A549 (cell line): ENCODE data around the gene ARID5A. TPM values are rescaled to one million over a fixed set of nuclear protein-coding genes. Genes with fewer than 3 reads are reported as not detected.

Source experiments
- ATAC-seq, 2 experiments: fragments of 200-7000 bp in 1 of 2; fragments of >200 bp in 1 of 2; cut with Nextera tagmentation in 1 of 2; cut with Tn5 transposase in 1 of 2; 3 replicates each; pipeline versions ENCODE4 v1.8.0 to v1.9.1; 2018 to 2020; ENCODE audit warnings: mild to moderate bottlenecking in 1 of 2, moderate library complexity in 1 of 2
- CTCF ChIA-PET: fragments of 300-600 bp; sonication (Branson Sonifier 250); formaldehyde crosslinking; extraction: SDS; loops from one replicate; lab custom pipeline; 2021; ENCODE audit warnings: antibody characterized with exemption, inconsistent platforms; lab: Yijun Ruan, JAX
- POLR2A ChIA-PET: fragments of 350-600 bp; formaldehyde crosslinking; extraction: SDS; loops from one replicate; lab custom pipeline; 2021; ENCODE audit warnings: antibody characterized with exemption, inconsistent platforms; lab: Yijun Ruan, JAX
- DNase-seq, 2 experiments: peaks; one replicate each; pipeline versions ENCODE4 v3.0.0 to v3.0.0-alpha.2; 2011 to 2016; ENCODE audit warnings: low read depth in 1 of 2, low spot score in 1 of 2
- FAIRE-seq: peaks from 2 replicates; lab custom pipeline; 2011; peaks lifted over from hg19 to GRCh38; lab: Jason Lieb, UNC
- H3K27ac ChIP-seq, 2 experiments: fragments of >200 bp; sonication (Bioruptor Twin); formaldehyde crosslinking; 3 replicates each; pipeline ENCODE4 v1.5.1; 2016 to 2017
- H3K4me1 ChIP-seq: fragments of >200 bp; sonication (Bioruptor Twin); formaldehyde crosslinking; 3 replicates; pipeline ENCODE4 v1.6.1; 2016
- H3K4me2 ChIP-seq: fragments of >200 bp; sonication (Bioruptor Twin); formaldehyde crosslinking; 3 replicates; pipeline ENCODE4 v1.6.1; 2016
- H3K4me3 ChIP-seq: fragments of >200 bp; sonication (Bioruptor Twin); formaldehyde crosslinking; 3 replicates; pipeline ENCODE4 v1.5.1; 2016
- H3K9me3 ChIP-seq: fragments of >200 bp; sonication (Bioruptor Twin); formaldehyde crosslinking; 3 replicates; pipeline ENCODE4 v1.6.1; 2016
- CBX2 ChIP-seq: fragments of 200-600 bp; sonication (generic); IDR thresholded peaks from 2 replicates; pipeline ENCODE4 v1.6.1; 2016; ENCODE audit warnings: low read depth, mild to moderate bottlenecking, borderline replicate concordance
- CBX8 ChIP-seq: fragments of 200-600 bp; sonication (generic); IDR thresholded peaks from 2 replicates; pipeline ENCODE4 v1.6.1; 2016
- CHD2 ChIP-seq: fragments of 150-350 bp; IDR thresholded peaks from 2 replicates; pipeline ENCODE4 v1.6.1; 2014; ENCODE audit warnings: low read length; ENCODE audit not compliant: partially characterized antibody
- CHD4 ChIP-seq: fragments of 200-600 bp; sonication (generic); IDR thresholded peaks from 2 replicates; pipeline ENCODE4 v1.6.1; 2016; ENCODE audit warnings: antibody characterized with exemption, mild to moderate bottlenecking, borderline replicate concordance
- EHF ChIP-seq: fragments of 250-450 bp; sonication (Bioruptor Pico); IDR thresholded peaks from 2 replicates; pipeline ENCODE4 v1.5.0; 2020; ENCODE audit warnings: mild to moderate bottlenecking
- EP300 ChIP-seq, 2 experiments: fragments of >200 bp; sonication (Bioruptor Twin); formaldehyde crosslinking; IDR thresholded peaks; 2 replicates in 1 of 2; 3 replicates in 1 of 2; pipeline ENCODE4 v1.6.1; 2016 to 2017
- FOSL2 ChIP-seq, 2 experiments: fragments of 450-650 bp in 1 of 2; fragments of >200 bp in 1 of 2; sonication (Bioruptor Twin) in 1 of 2; formaldehyde crosslinking; IDR thresholded peaks; 2 replicates each; pipeline versions ENCODE4 v1.5.0 to v1.6.1; 2016 to 2020; ENCODE audit warnings: mild to moderate bottlenecking in 1 of 2, moderate library complexity in 1 of 2
- FOXS1 ChIP-seq: fragments of 250-450 bp; sonication (Bioruptor Pico); IDR thresholded peaks from 2 replicates; pipeline ENCODE4 v1.5.0; 2020; ENCODE audit warnings: mild to moderate bottlenecking, moderate library complexity
- HEYL ChIP-seq: fragments of 250-450 bp; sonication (Bioruptor Pico); IDR thresholded peaks from 2 replicates; pipeline ENCODE4 v1.8.0; 2021; ENCODE audit warnings: mild to moderate bottlenecking, moderate library complexity
- HOXB5 ChIP-seq: fragments of 250-450 bp; sonication (Bioruptor Pico); IDR thresholded peaks from 2 replicates; pipeline ENCODE4 v1.5.0; 2020; ENCODE audit warnings: mild to moderate bottlenecking, moderate library complexity
- JUNB ChIP-seq: fragments of >200 bp; sonication (Bioruptor Twin); formaldehyde crosslinking; IDR thresholded peaks from 2 replicates; pipeline ENCODE4 v1.6.1; 2016
- KDM5A ChIP-seq: fragments of 200-600 bp; sonication (generic); IDR thresholded peaks from 2 replicates; pipeline ENCODE4 v1.6.1; 2016; ENCODE audit warnings: antibody characterized with exemption, mild to moderate bottlenecking
- MAZ ChIP-seq: fragments of 150-350 bp; IDR thresholded peaks from 2 replicates; pipeline ENCODE4 v1.6.1; 2014; ENCODE audit warnings: antibody characterized with exemption, low read depth, low read length, borderline replicate concordance
- MYC ChIP-seq: IDR thresholded peaks from 2 replicates; pipeline ENCODE4 v1.6.1; 2012; ENCODE audit warnings: mild to moderate bottlenecking, inconsistent platforms, low read length, improper control_type of control experiment, borderline replicate concordance
- NR3C1 ChIP-seq: fragments of >200 bp; sonication (Bioruptor Twin); formaldehyde crosslinking; IDR thresholded peaks from 3 replicates; pipeline ENCODE4 v1.6.1; 2017
- PHF8 ChIP-seq: fragments of 200-600 bp; sonication (generic); IDR thresholded peaks from 2 replicates; pipeline ENCODE4 v1.6.1; 2016; ENCODE audit warnings: low read depth, mild to moderate bottlenecking, antibody characterized with exemption, moderate library complexity, borderline replicate concordance
- POLR2A ChIP-seq: IDR thresholded peaks from 2 replicates; pipeline ENCODE4 v1.6.1; 2012; ENCODE audit warnings: mild to moderate bottlenecking, low read length
- POLR2AphosphoS2 ChIP-seq: conservative IDR thresholded peaks from 2 replicates; pipeline ENCODE4 v1.6.1; 2012; ENCODE audit warnings: low read length, improper control_type of control experiment, inconsistent platforms
- RCOR1 ChIP-seq: fragments of 150-350 bp; IDR thresholded peaks from 2 replicates; pipeline ENCODE4 v1.6.1; 2014; ENCODE audit warnings: antibody characterized with exemption, low read length, low read depth
- RFX5 ChIP-seq: fragments of 450-650 bp; IDR thresholded peaks from 2 replicates; pipeline ENCODE4 v1.7.1; 2014; ENCODE audit warnings: antibody characterized with exemption, mild to moderate bottlenecking, moderate library complexity
- RNF2 ChIP-seq: fragments of 200-600 bp; sonication (generic); IDR thresholded peaks from 2 replicates; pipeline ENCODE4 v1.6.1; 2016; ENCODE audit warnings: low read depth, mild to moderate bottlenecking, antibody characterized with exemption, moderate library complexity, borderline replicate concordance
- TP53 ChIP-seq: fragments of 250-450 bp; sonication (Bioruptor Pico); IDR thresholded peaks from 2 replicates; pipeline ENCODE4 v1.5.0; 2021; ENCODE audit warnings: mild to moderate bottlenecking, moderate library complexity
- ZFP36 ChIP-seq: fragments of 450-650 bp; IDR thresholded peaks from 2 replicates; pipeline ENCODE4 v1.6.1; 2014; ENCODE audit warnings: borderline replicate concordance; ENCODE audit not compliant: partially characterized antibody
- ZNF302 ChIP-seq: fragments of 250-450 bp; sonication (Bioruptor Pico); IDR thresholded peaks from 2 replicates; pipeline ENCODE4 v1.9.0; 2021; ENCODE audit warnings: inconsistent platforms, mild to moderate bottlenecking, moderate library complexity
- WGBS: methylation state at CpG from one replicate; pipeline ENCODE4 v1.1.6; 2017; ENCODE audit errors: missing lambda C conversion rate; 5-methylcytosine and 5-hydroxymethylcytosine counted together
- polyA plus RNA-seq, 4 experiments: library from polyadenylated mRNA; depleted of rRNA in 3 of 4; stranded (reverse); fragments of >200 nt; fragmentation: RNase III in 1 of 4; extraction: RNeasy Plus Mini Kit Qiagen cat#74134 plus additional on column Dnase treatment in 1 of 4; gene quantifications; 2 replicates in 3 of 4; 3 replicates in 1 of 4; pipeline ENCODE4 v1.2.3, GENCODE V29; 2011 to 2017
- TF ChIP-seq, protein P1 (sequence below): fragments of >200 bp; sonication (Bioruptor Twin); formaldehyde crosslinking; IDR thresholded peaks from 3 replicates; pipeline ENCODE4 v1.6.1; 2016
- TF ChIP-seq, protein P2 (sequence below): IDR thresholded peaks from 2 replicates; pipeline ENCODE4 v1.6.1; 2012
- TF ChIP-seq, protein P3 (sequence below): fragments of 450-650 bp; IDR thresholded peaks from 2 replicates; pipeline ENCODE4 v1.6.1; 2014; ENCODE audit warnings: antibody characterized with exemption
- TF ChIP-seq, protein P4 (sequence below): fragments of >200 bp; sonication (Bioruptor Twin); formaldehyde crosslinking; IDR thresholded peaks from 2 replicates; pipeline ENCODE4 v1.6.1; 2016
- TF ChIP-seq, protein P5 (sequence below): IDR thresholded peaks from 2 replicates; pipeline ENCODE4 v1.6.1; 2012; ENCODE audit warnings: low read depth, borderline replicate concordance
- TF ChIP-seq, protein P6 (sequence below): fragments of 250-450 bp; sonication (Bioruptor Pico); IDR thresholded peaks from 2 replicates; pipeline ENCODE4 v1.5.0; 2021; ENCODE audit warnings: mild to moderate bottlenecking, moderate library complexity, borderline replicate concordance

The ARID5A gene
- polyA plus RNA-seq, 2 of the 4 experiments (the other 2 are of a cell fraction), result 1.2 to 4.4 TPM

DNA sequence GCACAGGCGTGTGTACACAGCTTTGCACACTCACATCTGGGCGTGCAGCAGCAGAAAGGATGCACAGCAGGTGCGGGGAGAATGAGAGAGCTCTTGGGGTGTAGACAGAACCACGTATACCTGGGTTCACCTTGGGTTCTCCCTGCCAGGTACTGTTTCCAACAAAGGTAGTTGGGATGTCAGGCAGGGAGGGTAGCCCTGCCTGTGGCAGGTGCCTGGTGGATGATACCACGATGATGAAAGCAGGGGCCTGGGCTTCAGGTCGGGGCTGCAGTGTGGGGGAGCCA lies 6.5 kb upstream of the ARID5A start:
- CTCF ChIA-PET, result interaction anchor here (1.0 to 8.4 kb wide), 4 partner anchors 11 to 24 kb away, joined by 3 to 63 read pairs (median 9); no protein-coding TSS in a partner anchor

DNA sequence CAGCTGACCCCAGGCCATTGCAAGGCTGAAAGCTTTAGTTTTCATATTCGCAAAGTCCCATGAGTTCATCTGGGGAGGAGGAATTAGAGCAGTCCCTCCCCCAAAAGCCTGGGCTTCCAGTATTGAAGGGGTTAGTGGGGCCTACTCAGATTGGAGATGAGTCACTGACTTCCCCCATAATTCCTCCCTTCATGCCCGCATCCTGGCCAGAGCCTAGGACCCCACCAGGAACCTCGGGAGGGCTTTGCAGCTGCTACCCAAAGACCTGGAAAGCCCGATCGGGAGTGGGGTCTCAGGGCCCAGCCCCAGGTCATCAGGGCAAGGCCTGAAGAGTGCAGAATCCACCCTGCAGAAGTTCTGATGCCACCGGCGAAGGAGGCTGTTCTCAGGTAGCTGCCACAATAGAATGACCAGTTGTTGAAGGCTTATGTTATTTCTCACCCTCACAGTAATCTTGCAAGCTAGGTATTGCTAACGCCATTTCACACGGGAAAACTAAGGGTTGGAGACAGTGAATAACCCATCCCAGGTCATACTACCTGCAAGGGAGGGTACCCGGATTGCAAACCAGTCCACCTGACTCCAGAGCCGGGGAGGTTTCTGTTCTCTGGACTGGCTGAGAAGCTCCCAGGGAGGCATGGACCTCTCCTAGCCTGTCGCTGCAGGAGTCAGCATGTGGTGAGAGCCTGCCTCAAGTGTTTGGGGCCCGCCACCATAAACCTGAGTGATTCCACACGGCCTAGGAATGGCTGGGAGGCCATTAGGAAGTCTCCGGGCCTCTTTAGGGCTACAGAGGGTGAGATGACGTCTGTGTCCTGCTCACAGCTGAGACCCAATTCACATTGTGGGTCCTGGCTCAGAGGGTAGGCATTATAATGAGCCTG lies 5.8 kb upstream of the ARID5A start:
- no peak for FAIRE-seq
- WGBS, result 79% methylated on average over 13 of the region's 16 CpGs
- Histone ChIP-seq H3K4me3 (no peak overlapping the region), H3K4me1 (peaks cover 27% of the 10 kb centered on the region), H3K4me2 (no peak overlapping the region), H3K27ac (no peak overlapping the region), H3K9me3 (no peaks in the 10 kb centered on the region)
- ChIA-PET CTCF (interaction anchor here (0.6 to 8.4 kb wide), 6 partner anchors 11 to 24 kb away, joined by 3 to 63 read pairs (median 9); no protein-coding TSS in a partner anchor), POLR2A (no interaction called here)
- DNase-seq, result no peak
- no peak for TF ChIP-seq PHF8
- no peak for TF ChIP-seq CBX2
- TF ChIP-seq RNF2, result no peak
- no peak for TF ChIP-seq FOXS1 (CRISPR knock-in tag)
- no peak for TF ChIP-seq CBX8
- TF ChIP-seq, protein P1, sequence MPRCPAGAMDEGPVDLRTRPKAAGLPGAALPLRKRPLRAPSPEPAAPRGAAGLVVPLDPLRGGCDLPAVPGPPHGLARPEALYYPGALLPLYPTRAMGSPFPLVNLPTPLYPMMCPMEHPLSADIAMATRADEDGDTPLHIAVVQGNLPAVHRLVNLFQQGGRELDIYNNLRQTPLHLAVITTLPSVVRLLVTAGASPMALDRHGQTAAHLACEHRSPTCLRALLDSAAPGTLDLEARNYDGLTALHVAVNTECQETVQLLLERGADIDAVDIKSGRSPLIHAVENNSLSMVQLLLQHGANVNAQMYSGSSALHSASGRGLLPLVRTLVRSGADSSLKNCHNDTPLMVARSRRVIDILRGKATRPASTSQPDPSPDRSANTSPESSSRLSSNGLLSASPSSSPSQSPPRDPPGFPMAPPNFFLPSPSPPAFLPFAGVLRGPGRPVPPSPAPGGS, result no peak
- no peak for TF ChIP-seq MYC
- TF ChIP-seq RFX5, result no peak
- TF ChIP-seq, protein P2, sequence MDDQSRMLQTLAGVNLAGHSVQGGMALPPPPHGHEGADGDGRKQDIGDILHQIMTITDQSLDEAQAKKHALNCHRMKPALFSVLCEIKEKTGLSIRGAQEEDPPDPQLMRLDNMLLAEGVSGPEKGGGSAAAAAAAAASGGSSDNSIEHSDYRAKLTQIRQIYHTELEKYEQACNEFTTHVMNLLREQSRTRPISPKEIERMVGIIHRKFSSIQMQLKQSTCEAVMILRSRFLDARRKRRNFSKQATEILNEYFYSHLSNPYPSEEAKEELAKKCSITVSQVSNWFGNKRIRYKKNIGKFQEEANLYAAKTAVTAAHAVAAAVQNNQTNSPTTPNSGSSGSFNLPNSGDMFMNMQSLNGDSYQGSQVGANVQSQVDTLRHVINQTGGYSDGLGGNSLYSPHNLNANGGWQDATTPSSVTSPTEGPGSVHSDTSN, result no peak
- TF ChIP-seq ZFP36, result no peak
- no peak for TF ChIP-seq RCOR1
- TF ChIP-seq, protein P3, sequence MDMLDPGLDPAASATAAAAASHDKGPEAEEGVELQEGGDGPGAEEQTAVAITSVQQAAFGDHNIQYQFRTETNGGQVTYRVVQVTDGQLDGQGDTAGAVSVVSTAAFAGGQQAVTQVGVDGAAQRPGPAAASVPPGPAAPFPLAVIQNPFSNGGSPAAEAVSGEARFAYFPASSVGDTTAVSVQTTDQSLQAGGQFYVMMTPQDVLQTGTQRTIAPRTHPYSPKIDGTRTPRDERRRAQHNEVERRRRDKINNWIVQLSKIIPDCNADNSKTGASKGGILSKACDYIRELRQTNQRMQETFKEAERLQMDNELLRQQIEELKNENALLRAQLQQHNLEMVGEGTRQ, result no peak
- no peak for TF ChIP-seq MAZ
- no peak for TF ChIP-seq EP300 (IDR thresholded peaks at IDR 0.05)
- no peak for TF ChIP-seq POLR2AphosphoS2
- TF ChIP-seq, protein P4, sequence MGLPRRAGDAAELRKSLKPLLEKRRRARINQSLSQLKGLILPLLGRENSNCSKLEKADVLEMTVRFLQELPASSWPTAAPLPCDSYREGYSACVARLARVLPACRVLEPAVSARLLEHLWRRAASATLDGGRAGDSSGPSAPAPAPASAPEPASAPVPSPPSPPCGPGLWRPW, result no peak
- ATAC-seq, result no peak

More for the DNA sequence above, 6.5 kb upstream of the ARID5A start:
- H3K9me3 ChIP-seq, result no peaks in the 10 kb centered on the region
- no peak for FAIRE-seq
- ATAC-seq, result no peak
- DNase-seq, result no peak
- no peak overlapping the region for H3K4me2 ChIP-seq
- no peak overlapping the region for H3K27ac ChIP-seq
- POLR2A ChIA-PET, result no interaction called here
- 28% methylated on average over 6 of the region's 6 CpGs for WGBS
- no peak overlapping the region for H3K4me3 ChIP-seq
- TF ChIP-seq HOXB5 (CRISPR knock-in tag), result no peak
- no peak for TF ChIP-seq TP53 (CRISPR knock-in tag)
- no peak for TF ChIP-seq FOSL2 (IDR thresholded peaks at IDR 0.05)
- TF ChIP-seq FOSL2 (CRISPR knock-in tag; IDR thresholded peaks at IDR 0.05), result no peak
- TF ChIP-seq, protein P2, result no peak
- TF ChIP-seq CHD4, result no peak
- no peak for TF ChIP-seq KDM5A
- TF ChIP-seq NR3C1, result no peak
- TF ChIP-seq, protein P5, sequence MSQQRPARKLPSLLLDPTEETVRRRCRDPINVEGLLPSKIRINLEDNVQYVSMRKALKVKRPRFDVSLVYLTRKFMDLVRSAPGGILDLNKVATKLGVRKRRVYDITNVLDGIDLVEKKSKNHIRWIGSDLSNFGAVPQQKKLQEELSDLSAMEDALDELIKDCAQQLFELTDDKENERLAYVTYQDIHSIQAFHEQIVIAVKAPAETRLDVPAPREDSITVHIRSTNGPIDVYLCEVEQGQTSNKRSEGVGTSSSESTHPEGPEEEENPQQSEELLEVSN, result no peak
- TF ChIP-seq JUNB, result no peak
- TF ChIP-seq, protein P6, sequence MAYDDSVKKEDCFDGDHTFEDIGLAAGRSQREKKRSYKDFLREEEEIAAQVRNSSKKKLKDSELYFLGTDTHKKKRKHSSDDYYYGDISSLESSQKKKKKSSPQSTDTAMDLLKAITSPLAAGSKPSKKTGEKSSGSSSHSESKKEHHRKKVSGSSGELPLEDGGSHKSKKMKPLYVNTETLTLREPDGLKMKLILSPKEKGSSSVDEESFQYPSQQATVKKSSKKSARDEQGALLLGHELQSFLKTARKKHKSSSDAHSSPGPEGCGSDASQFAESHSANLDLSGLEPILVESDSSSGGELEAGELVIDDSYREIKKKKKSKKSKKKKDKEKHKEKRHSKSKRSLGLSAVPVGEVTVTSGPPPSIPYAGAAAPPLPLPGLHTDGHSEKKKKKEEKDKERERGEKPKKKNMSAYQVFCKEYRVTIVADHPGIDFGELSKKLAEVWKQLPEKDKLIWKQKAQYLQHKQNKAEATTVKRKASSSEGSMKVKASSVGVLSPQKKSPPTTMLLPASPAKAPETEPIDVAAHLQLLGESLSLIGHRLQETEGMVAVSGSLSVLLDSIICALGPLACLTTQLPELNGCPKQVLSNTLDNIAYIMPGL (CRISPR knock-in tag), result no peak
- no peak for TF ChIP-seq POLR2A
- TF ChIP-seq, protein P1, result no peak
- TF ChIP-seq HEYL, result no peak
- no peak for TF ChIP-seq EHF (CRISPR knock-in tag)
- TF ChIP-seq CBX2, result no peak
- no peak for TF ChIP-seq ZNF302 (CRISPR knock-in tag)
- TF ChIP-seq CHD2, result no peak
- H3K4me1 ChIP-seq, result peaks cover 27% of the 10 kb centered on the region
